ENCODE results near the gene CBY2. TPM values are rescaled to one million over a fixed set of nuclear protein-coding genes. Genes with fewer than 3 reads are reported as not detected.

Gene CBY2
- polyA plus RNA-seq, 1 donor from 2014 or later: not detected

- no peak overlapping the region for H3K27ac ChIP-seq (ENCODE audit: low read length)
- no peak overlapping the region for H3K9ac ChIP-seq (ENCODE audit: low read length)
- no peak overlapping the region for H2AFZ ChIP-seq (ENCODE audit: low read depth, low read length)
- no peak overlapping the region for H3K4me2 ChIP-seq (ENCODE audit: low read length)
- H3K9me2 ChIP-seq (ENCODE audit: insufficient read depth, low read length): no peaks in the 10 kb centered on the region
- TF ChIP-seq EZH2 (IDR thresholded peaks at IDR 0.05; ENCODE audit: borderline replicate concordance, insufficient read depth, low read length, poor library complexity, severe bottlenecking) (no peak), SMC3 (conservative IDR thresholded peaks at IDR 0.05; ENCODE audit: poor library complexity) (no peak), TAF1 (IDR thresholded peaks at IDR 0.05; ENCODE audit: low read depth) (no peak), POLR2AphosphoS5 (IDR thresholded peaks at IDR 0.05) (no peak), CTCF (IDR thresholded peaks at IDR 0.05; ENCODE audit: poor library complexity, severe bottlenecking) (no peak), REST (IDR thresholded peaks at IDR 0.05; ENCODE audit: borderline replicate concordance) (no peak), MXI1 (conservative IDR thresholded peaks at IDR 0.05; ENCODE audit: poor library complexity, severe bottlenecking) (no peak), RAD21 (conservative IDR thresholded peaks at IDR 0.05) (no peak)
- H3K4me3 ChIP-seq (ENCODE audit: low read length): no peak overlapping the region
- H4K20me1 ChIP-seq (ENCODE audit: insufficient read depth): no peaks in the 10 kb centered on the region
- no peaks in the 10 kb centered on the region for H3K79me2 ChIP-seq (replicated peaks; ENCODE audit: insufficient read depth, low read length)
- H3K36me3 ChIP-seq (ENCODE audit: insufficient read depth, low read length): no peaks in the 10 kb centered on the region
- no peaks in the 10 kb centered on the region for H3K9me3 ChIP-seq (ENCODE audit: low read length)
- no peaks in the 10 kb centered on the region for H3F3A ChIP-seq (ENCODE audit: insufficient read depth, low read length, poor library complexity, severe bottlenecking)
- H3K27me3 ChIP-seq (ENCODE audit: insufficient read depth, low read depth, low read length): no peaks in the 10 kb centered on the region
Measured at GRCh38 chr13:45688577-45688976, 13.5 kb upstream of the CBY2 start.

GRCh38 chr13:45690636-45691035, 11.5 kb upstream of the CBY2 start:
- Histone ChIP-seq H3F3A (ENCODE audit: insufficient read depth, low read length, poor library complexity, severe bottlenecking) (no peaks in the 10 kb centered on the region), H3K4me3 (ENCODE audit: low read length) (no peak overlapping the region), H3K27me3 (ENCODE audit: insufficient read depth, low read depth, low read length) (no peaks in the 10 kb centered on the region), H3K9me2 (ENCODE audit: insufficient read depth, low read length) (no peaks in the 10 kb centered on the region), H3K79me2 (replicated peaks; ENCODE audit: insufficient read depth, low read length) (no peaks in the 10 kb centered on the region), H3K9me3 (ENCODE audit: low read length) (no peaks in the 10 kb centered on the region), H3K36me3 (ENCODE audit: insufficient read depth, low read length) (no peaks in the 10 kb centered on the region), H4K20me1 (ENCODE audit: insufficient read depth) (no peaks in the 10 kb centered on the region), H2AFZ (ENCODE audit: low read depth, low read length) (no peak overlapping the region), H3K27ac (ENCODE audit: low read length) (no peak overlapping the region), H3K9ac (ENCODE audit: low read length) (no peak overlapping the region), H3K4me2 (ENCODE audit: low read length) (no peak overlapping the region)
- TF ChIP-seq EP300 (conservative IDR thresholded peaks at IDR 0.05; ENCODE audit: poor library complexity, severe bottlenecking) (no peak), MXI1 (conservative IDR thresholded peaks at IDR 0.05; ENCODE audit: poor library complexity, severe bottlenecking) (no peak), RAD21 (conservative IDR thresholded peaks at IDR 0.05) (no peak)

- H3F3A ChIP-seq (ENCODE audit: insufficient read depth, low read length, poor library complexity, severe bottlenecking): no peaks in the 10 kb centered on the region
- no peaks in the 10 kb centered on the region for H3K9me3 ChIP-seq (ENCODE audit: low read length)
- no peaks in the 10 kb centered on the region for H3K79me2 ChIP-seq (replicated peaks; ENCODE audit: insufficient read depth, low read length)
- no peak overlapping the region for H3K27ac ChIP-seq (ENCODE audit: low read length)
- no peaks in the 10 kb centered on the region for H3K36me3 ChIP-seq (ENCODE audit: insufficient read depth, low read length)
- H3K4me3 ChIP-seq (ENCODE audit: low read length): no peak overlapping the region
- no peak overlapping the region for H3K9ac ChIP-seq (ENCODE audit: low read length)
- TF ChIP-seq MXI1 (conservative IDR thresholded peaks at IDR 0.05; ENCODE audit: poor library complexity, severe bottlenecking) (no peak), RAD21 (conservative IDR thresholded peaks at IDR 0.05) (no peak), TAF1 (IDR thresholded peaks at IDR 0.05; ENCODE audit: low read depth) (no peak), POLR2AphosphoS5 (IDR thresholded peaks at IDR 0.05) (no peak), CTCF (IDR thresholded peaks at IDR 0.05; ENCODE audit: poor library complexity, severe bottlenecking) (no peak)
- no peak overlapping the region for H3K4me2 ChIP-seq (ENCODE audit: low read length)
- H2AFZ ChIP-seq (ENCODE audit: low read depth, low read length): no peak overlapping the region
- no peaks in the 10 kb centered on the region for H4K20me1 ChIP-seq (ENCODE audit: insufficient read depth)
- no peaks in the 10 kb centered on the region for H3K9me2 ChIP-seq (ENCODE audit: insufficient read depth, low read length)
- no peaks in the 10 kb centered on the region for H3K27me3 ChIP-seq (ENCODE audit: insufficient read depth, low read depth, low read length)
Measured at GRCh38 chr13:45691251-45691650, 10.9 kb upstream of the CBY2 start.

All from neural cell (in vitro differentiated cells).